ENCODE measurements around the gene TEX54.

TEX54 gene

DNA sequence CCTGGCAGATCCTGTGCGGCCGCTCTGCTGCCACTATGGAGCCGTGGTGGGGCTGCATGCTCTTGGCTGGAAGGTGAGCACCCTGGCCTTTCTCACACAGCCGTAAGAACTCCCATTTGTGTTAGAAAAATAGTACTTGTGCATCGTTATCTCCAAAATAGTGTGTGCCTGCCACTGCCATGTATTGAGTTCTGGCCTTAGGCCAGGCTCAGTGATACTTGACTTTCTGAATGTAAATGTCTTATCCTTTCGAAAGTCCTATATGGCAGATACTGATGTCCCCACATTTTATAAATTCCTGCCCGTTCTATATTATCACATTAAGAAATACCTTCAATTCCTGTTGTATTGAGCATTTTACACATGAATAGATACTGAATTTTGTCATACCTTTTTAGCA, 49.9 kb downstream of the TEX54 start:
- no peak for DNase-seq
